HG03060 (cell line): ENCODE results near the gene MAPRE2.
A peak's percentile ranks its signal among the peaks of the same experiment; 100 is the strongest.

ENCODE experiments used
- ATAC-seq: cut with Tn5 transposase; IDR thresholded peaks from one replicate; pipeline ENCODE4 v1.9.1; 2021; ENCODE audit warnings: low read depth, moderate number of reproducible peaks; ENCODE audit not compliant: unreplicated experiment

Gene MAPRE2

GRCh38 chr18:35172009-35172408 is 130.8 kb downstream of the MAPRE2 start:
- ATAC-seq = no peak

GRCh38 chr18:35172451-35173035 is 131.3 kb downstream of the MAPRE2 start:
- no peak for ATAC-seq

GRCh38 chr18:35174093-35174731 is 133.0 kb downstream of the MAPRE2 start:
- peak; percentile 54 for ATAC-seq

GRCh38 chr18:35174745-35175144 is 133.5 kb downstream of the MAPRE2 start:
- no peak for ATAC-seq

GRCh38 chr18:35176925-35177324 is 135.7 kb downstream of the MAPRE2 start:
- ATAC-seq = no peak

GRCh38 chr18:35178260-35178659 is 137.0 kb downstream of the MAPRE2 start:
- ATAC-seq = no peak

- ATAC-seq = no peak
Measured at GRCh38 chr18:35179906-35180305, 138.7 kb downstream of the MAPRE2 start.

- ATAC-seq = no peak
Measured at GRCh38 chr18:35180455-35180854, 139.2 kb downstream of the MAPRE2 start.

- ATAC-seq = no peak
Measured at GRCh38 chr18:35182151-35182550, 140.9 kb downstream of the MAPRE2 start.

- ATAC-seq = no peak
Measured at GRCh38 chr18:35183886-35184285, 142.7 kb downstream of the MAPRE2 start.

GRCh38 chr18:35185771-35186170 is 144.6 kb downstream of the MAPRE2 start:
- no peak for ATAC-seq

GRCh38 chr18:35186291-35187034 is 145.2 kb downstream of the MAPRE2 start:
- ATAC-seq = no peak

- no peak for ATAC-seq
Measured at GRCh38 chr18:35189510-35189909, 148.3 kb downstream of the MAPRE2 start.

- no peak for ATAC-seq
Measured at GRCh38 chr18:35190948-35191697, 149.9 kb downstream of the MAPRE2 start.

GRCh38 chr18:35191698-35192025 is 150.4 kb downstream of the MAPRE2 start:
- ATAC-seq = no peak

- ATAC-seq = no peak
Measured at GRCh38 chr18:35192415-35192814, 151.2 kb downstream of the MAPRE2 start.
